NB4 (cell line): Measurements from ENCODE around the gene UGGT2.

Source experiments
- DNase-seq: peaks from one replicate; pipeline ENCODE4 v3.0.0; 2010; ENCODE audit warnings: low read depth
- H3K4me3 ChIP-seq: one replicate; pipeline ENCODE4 v1.5.1; 2011; ENCODE audit warnings: mild to moderate bottlenecking, low read depth, low read length, moderate library complexity
- MYC ChIP-seq: IDR thresholded peaks from 2 replicates; pipeline ENCODE4 v1.6.1; 2011; ENCODE audit warnings: low read depth, low read length
- POLR2A ChIP-seq: IDR thresholded peaks from 2 replicates; pipeline ENCODE4 v1.6.1; 2011; ENCODE audit warnings: mild to moderate bottlenecking; ENCODE audit not compliant: insufficient read length; ENCODE audit errors: extremely low read depth
- TF ChIP-seq, protein P1 (sequence below): IDR thresholded peaks from one replicate; pipeline ENCODE4 v1.5.1; 2012; ENCODE audit warnings: low read depth, low read length
- TF ChIP-seq, protein P2 (sequence below): IDR thresholded peaks from 2 replicates; pipeline ENCODE4 v1.6.1; 2011; ENCODE audit warnings: low read depth, low read length

UGGT2 gene

DNA sequence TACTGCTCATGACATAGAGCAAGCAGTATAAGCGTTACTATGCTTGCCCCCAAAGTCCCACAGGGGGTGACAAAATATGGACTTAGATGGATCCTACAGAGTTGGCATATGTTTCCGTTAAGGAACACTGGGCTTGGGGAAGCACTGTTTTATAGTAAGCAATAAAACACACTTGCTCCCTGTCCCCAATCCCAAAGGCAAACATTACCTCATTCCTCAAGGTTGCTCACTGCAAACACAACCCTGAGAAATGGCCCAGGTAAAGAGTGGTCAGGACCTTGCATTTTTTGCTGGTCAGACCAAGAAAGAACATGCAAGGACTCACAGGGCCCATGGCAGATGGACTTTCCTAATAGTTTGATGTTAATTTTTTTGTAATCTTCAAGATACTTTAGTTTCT lies 32.3 kb downstream of the UGGT2 start:
- DNase-seq: no peak
- TF ChIP-seq, protein P1, sequence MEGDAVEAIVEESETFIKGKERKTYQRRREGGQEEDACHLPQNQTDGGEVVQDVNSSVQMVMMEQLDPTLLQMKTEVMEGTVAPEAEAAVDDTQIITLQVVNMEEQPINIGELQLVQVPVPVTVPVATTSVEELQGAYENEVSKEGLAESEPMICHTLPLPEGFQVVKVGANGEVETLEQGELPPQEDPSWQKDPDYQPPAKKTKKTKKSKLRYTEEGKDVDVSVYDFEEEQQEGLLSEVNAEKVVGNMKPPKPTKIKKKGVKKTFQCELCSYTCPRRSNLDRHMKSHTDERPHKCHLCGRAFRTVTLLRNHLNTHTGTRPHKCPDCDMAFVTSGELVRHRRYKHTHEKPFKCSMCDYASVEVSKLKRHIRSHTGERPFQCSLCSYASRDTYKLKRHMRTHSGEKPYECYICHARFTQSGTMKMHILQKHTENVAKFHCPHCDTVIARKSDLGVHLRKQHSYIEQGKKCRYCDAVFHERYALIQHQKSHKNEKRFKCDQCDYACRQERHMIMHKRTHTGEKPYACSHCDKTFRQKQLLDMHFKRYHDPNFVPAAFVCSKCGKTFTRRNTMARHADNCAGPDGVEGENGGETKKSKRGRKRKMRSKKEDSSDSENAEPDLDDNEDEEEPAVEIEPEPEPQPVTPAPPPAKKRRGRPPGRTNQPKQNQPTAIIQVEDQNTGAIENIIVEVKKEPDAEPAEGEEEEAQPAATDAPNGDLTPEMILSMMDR: no peak
- TF ChIP-seq POLR2A: no peak
- TF ChIP-seq, protein P2, sequence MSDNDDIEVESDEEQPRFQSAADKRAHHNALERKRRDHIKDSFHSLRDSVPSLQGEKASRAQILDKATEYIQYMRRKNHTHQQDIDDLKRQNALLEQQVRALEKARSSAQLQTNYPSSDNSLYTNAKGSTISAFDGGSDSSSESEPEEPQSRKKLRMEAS: no peak
- no peak for TF ChIP-seq MYC
- H3K4me3 ChIP-seq: no peak overlapping the region

GRCh38 chr13:96020155-96020575 lies 33.0 kb downstream of the UGGT2 start:
- DNase-seq: peak; percentile 70
- TF ChIP-seq, protein P1: peak; percentile 55
- no peak for TF ChIP-seq POLR2A

DNA sequence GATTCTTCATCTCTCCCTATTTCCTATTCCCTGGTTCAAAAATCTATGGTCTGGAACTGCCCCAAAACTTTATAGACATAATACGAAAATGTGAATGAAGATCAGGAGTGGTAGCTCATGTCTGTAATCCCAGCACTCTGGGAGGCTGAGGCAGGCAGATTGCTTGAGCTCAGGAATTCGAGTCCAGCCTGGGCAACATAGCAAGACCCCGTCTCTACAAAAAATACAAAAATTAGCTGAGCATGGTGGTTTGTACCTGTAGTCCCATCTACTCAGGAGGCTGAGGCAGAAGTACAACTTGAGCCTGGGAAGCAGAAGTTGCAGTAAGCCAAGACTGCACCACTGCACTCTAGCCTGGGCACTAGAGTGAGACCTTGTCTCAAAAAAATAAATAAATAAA lies 35.1 kb downstream of the UGGT2 start:
- H3K4me3 ChIP-seq: no peak overlapping the region
- TF ChIP-seq, protein P1: no peak
- TF ChIP-seq MYC (no peak), POLR2A (no peak)
- TF ChIP-seq, protein P2: no peak
- no peak for DNase-seq

More at GRCh38 chr13:96020155-96020575, 33.0 kb downstream of the UGGT2 start:
- H3K4me3 ChIP-seq: no peak overlapping the region

DNA sequence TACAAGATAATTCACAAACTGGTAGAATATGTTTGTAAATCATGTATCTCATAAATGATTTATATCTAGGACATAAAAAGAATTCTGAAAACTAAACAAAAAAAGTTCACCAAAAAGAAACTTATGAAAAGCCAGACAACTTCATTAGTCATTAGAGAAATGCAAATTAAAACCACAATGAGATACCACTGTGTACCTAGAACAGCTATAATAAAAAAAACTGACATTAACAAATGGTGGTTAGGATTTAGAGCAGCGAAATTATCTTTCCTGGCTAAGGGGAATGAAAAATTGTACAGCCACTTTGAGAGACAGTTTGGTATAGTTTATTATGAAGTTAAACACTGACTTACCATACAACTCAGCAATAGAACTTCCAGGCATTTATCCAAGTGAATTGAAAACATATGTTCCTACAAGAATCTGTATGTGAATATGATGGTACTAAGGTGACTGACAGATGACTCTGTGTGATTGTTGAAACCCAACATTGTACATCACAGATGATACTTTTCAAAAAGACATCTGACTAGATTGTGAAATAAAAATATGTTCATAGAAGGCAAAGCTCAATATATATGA lies 41.8 kb downstream of the UGGT2 start:
- no peak overlapping the region for H3K4me3 ChIP-seq
- TF ChIP-seq, protein P2: no peak
- TF ChIP-seq, protein P1: no peak
- no peak for TF ChIP-seq MYC
- no peak for DNase-seq

DNA sequence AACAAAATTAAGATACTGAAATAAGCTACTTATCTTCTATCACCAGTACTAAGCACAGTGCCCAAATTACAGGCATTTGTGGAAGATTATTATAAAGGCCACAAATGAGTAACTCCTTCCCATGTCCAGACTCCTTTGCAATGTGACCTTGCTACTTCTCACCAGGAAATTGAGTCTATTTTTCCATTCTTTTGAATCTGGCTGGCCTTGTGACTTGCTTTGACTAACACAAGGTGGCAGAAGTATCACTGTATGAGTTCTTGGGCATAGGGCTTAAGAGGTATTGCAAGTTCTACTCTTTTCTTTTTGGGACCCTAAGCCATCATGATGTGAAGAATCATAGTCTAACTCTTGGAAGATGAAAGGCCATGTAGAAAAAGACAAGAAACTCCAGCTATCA lies 49.9 kb downstream of the UGGT2 start:
- peak; percentile 9 for DNase-seq
- TF ChIP-seq, protein P1: no peak
- TF ChIP-seq, protein P2: no peak
- TF ChIP-seq MYC: no peak
- TF ChIP-seq POLR2A: no peak
- H3K4me3 ChIP-seq: no peak overlapping the region

DNA sequence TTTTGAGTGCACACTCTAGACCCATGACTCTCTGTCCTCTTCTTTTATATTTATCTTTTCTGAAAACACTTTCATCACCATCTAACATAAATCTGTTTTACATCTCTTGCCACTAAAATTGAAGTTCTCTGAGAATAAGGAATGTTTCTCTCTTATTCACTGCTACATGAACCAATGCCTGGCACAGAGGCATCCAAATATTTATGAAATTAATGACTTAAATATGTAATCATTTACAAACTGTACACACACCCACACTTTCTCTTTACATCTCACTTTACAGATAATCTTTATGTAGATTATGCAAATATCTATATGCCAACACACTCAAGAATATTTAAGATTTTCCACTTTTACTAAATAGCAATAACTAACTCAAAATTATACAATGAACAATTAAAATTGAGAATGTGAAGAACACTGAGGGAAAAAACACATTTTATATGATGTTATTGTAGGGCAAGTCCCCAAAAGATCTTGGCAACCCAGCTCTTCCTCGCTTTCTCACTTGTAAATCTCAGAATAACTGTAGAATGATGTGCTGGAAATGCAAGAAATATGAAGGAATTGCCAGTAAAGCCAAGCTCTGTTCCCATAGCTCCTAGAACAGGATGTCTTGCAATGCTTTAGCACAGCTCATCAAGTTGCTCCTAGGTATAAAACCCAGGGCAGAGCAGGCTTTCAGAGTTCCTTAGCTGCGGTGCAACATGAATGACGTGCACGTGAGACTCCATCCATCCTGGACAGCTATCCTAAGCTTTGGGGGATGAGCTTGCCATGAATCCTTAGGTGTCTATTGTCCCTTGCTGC lies 50.7 kb downstream of the UGGT2 start:
- TF ChIP-seq POLR2A (no peak), MYC (no peak)
- TF ChIP-seq, protein P2: no peak
- TF ChIP-seq, protein P1: no peak
- H3K4me3 ChIP-seq: no peak overlapping the region
- DNase-seq: no peak
